GM21737 (cell line): Measurements from ENCODE around the gene ZDHHC1.
"Not testable (repeated sequence)": the region's sequence is repeated elsewhere in the genome, so short reads cannot be mapped to it uniquely, and the experiment has no call there.

Experiments used
- ATAC-seq: cut with Tn5 transposase; IDR thresholded peaks from one replicate; pipeline ENCODE4 v1.9.1; 2021; ENCODE audit warnings: mild to moderate bottlenecking, moderate library complexity; ENCODE audit not compliant: unreplicated experiment

ZDHHC1 gene

GRCh38 chr16:67395105-67395457, 21.2 kb downstream of the ZDHHC1 start:
- ATAC-seq, result no peak

- ATAC-seq, result no peak
These were observed 21.8 kb downstream of the ZDHHC1 start for GRCh38 chr16:67394155-67395104.

- no peak for ATAC-seq
These were observed 22.5 kb downstream of the ZDHHC1 start for GRCh38 chr16:67393788-67394154.

- ATAC-seq, result no peak
These were observed 23.0 kb downstream of the ZDHHC1 start, which contains the start of gene TPPP3 for GRCh38 chr16:67393111-67393787. TPPP3 (minus strand) TSS chr16:67393498; CDS start chr16:67391111, 2,387 bp downstream.

GRCh38 chr16:67392301-67393059, 23.8 kb downstream of the ZDHHC1 start:
- no peak for ATAC-seq

GRCh38 chr16:67391424-67392300, 24.6 kb downstream of the ZDHHC1 start:
- ATAC-seq, result no peak

- no peak for ATAC-seq
These were observed 25.4 kb downstream of the ZDHHC1 start for GRCh38 chr16:67390816-67391423.

- no peak for ATAC-seq
These were observed 26.1 kb downstream of the ZDHHC1 start for GRCh38 chr16:67389911-67390815.

GRCh38 chr16:67388591-67388990, 27.7 kb downstream of the ZDHHC1 start:
- ATAC-seq, result no peak

GRCh38 chr16:67388191-67388590, 28.1 kb downstream of the ZDHHC1 start:
- ATAC-seq, result no peak

- no peak for ATAC-seq
These were observed 28.7 kb downstream of the ZDHHC1 start for GRCh38 chr16:67387479-67388079.

GRCh38 chr16:67386861-67387455, 29.3 kb downstream of the ZDHHC1 start:
- no peak for ATAC-seq

GRCh38 chr16:67384778-67385510, 31.3 kb downstream of the ZDHHC1 start:
- ATAC-seq, result no peak

GRCh38 chr16:67383284-67383683, 33.0 kb downstream of the ZDHHC1 start:
- no peak for ATAC-seq

- no peak for ATAC-seq
These were observed 37.6 kb downstream of the ZDHHC1 start for GRCh38 chr16:67378642-67379041.

- ATAC-seq, result not testable (repeated sequence)
These were observed 40.3 kb downstream of the ZDHHC1 start for GRCh38 chr16:67376012-67376411.

- ATAC-seq, result no peak
These were observed 43.6 kb downstream of the ZDHHC1 start for GRCh38 chr16:67372664-67373063.
